Trophoblast cell (in vitro differentiated cells and primary cell): Measurements from ENCODE around the gene EFCAB7.

ENCODE experiments used
- DNase-seq, 2 donors: peaks; one replicate each; pipeline ENCODE4 v3.0.0-alpha.2; 2016
- H2AFZ ChIP-seq: 2 replicates; pipeline ENCODE4 v1.6.1; 2013; ENCODE audit warnings: low read length, moderate library complexity, mild to moderate bottlenecking; ENCODE audit not compliant: insufficient read depth, poor library complexity
- H2AK5ac ChIP-seq: 2 replicates; pipeline ENCODE4 v1.6.1; 2013; ENCODE audit warnings: mild to moderate bottlenecking, low read length
- H2BK120ac ChIP-seq: 2 replicates; pipeline ENCODE4 v1.6.1; 2013; ENCODE audit warnings: low read length, mild to moderate bottlenecking, moderate library complexity; ENCODE audit not compliant: insufficient read depth, poor library complexity
- H2BK12ac ChIP-seq: 2 replicates; pipeline ENCODE4 v1.6.1; 2013; ENCODE audit warnings: mild to moderate bottlenecking, low read length, moderate library complexity
- H2BK5ac ChIP-seq: 2 replicates; pipeline ENCODE4 v1.6.1; 2013; ENCODE audit warnings: low read length, low read depth, moderate library complexity, mild to moderate bottlenecking; ENCODE audit not compliant: poor library complexity
- H3K14ac ChIP-seq: 2 replicates; pipeline ENCODE4 v1.6.1; 2013; ENCODE audit warnings: mild to moderate bottlenecking, low read length
- H3K18ac ChIP-seq: 2 replicates; pipeline ENCODE4 v1.6.1; 2013; ENCODE audit warnings: mild to moderate bottlenecking, low read length
- H3K23ac ChIP-seq: 2 replicates; pipeline ENCODE4 v1.6.1; 2013; ENCODE audit warnings: low read length
- H3K27ac ChIP-seq: 2 replicates; pipeline ENCODE4 v1.5.1; 2013; ENCODE audit warnings: low read depth, mild to moderate bottlenecking, inconsistent platforms, low read length, moderate library complexity
- H3K27me3 ChIP-seq: 2 replicates; pipeline ENCODE4 v1.6.1; 2013; ENCODE audit warnings: inconsistent platforms, mild to moderate bottlenecking, low read length, moderate library complexity; ENCODE audit not compliant: insufficient read depth
- H3K36me3 ChIP-seq, 2 experiments: 1 replicate in 1 of 2; 2 replicates in 1 of 2; pipeline ENCODE4 v1.6.1; 2013; ENCODE audit warnings: low read length in 2 of 2, mild to moderate bottlenecking in 2 of 2, moderate library complexity in 1 of 2; ENCODE audit not compliant: insufficient read depth in 2 of 2, control insufficient read depth in 1 of 2
- H3K4ac ChIP-seq: 2 replicates; pipeline ENCODE4 v1.6.1; 2013; ENCODE audit warnings: low read depth, mild to moderate bottlenecking, low read length, moderate library complexity
- H3K4me1 ChIP-seq, 2 experiments: 1 replicate in 1 of 2; 2 replicates in 1 of 2; pipeline ENCODE4 v1.6.1; 2013; ENCODE audit warnings: low read length in 2 of 2, mild to moderate bottlenecking in 2 of 2, moderate library complexity in 1 of 2; ENCODE audit not compliant: insufficient read depth in 2 of 2, control insufficient read depth in 1 of 2
- H3K4me2 ChIP-seq: 2 replicates; pipeline ENCODE4 v1.6.1; 2013; ENCODE audit warnings: inconsistent platforms, mild to moderate bottlenecking, low read length, moderate library complexity
- H3K4me3 ChIP-seq: 2 replicates; pipeline ENCODE4 v1.5.1; 2013; ENCODE audit warnings: mild to moderate bottlenecking, low read depth, low read length, inconsistent platforms
- H3K79me1 ChIP-seq: one replicate; pipeline ENCODE4 v1.6.1; 2013; ENCODE audit warnings: low read length
- H3K79me2 ChIP-seq: 2 replicates; pipeline ENCODE4 v1.6.1; 2013; ENCODE audit warnings: low read length, mild to moderate bottlenecking; ENCODE audit not compliant: control insufficient read depth, insufficient read depth, poor library complexity
- H3K9ac ChIP-seq: 2 replicates; pipeline ENCODE4 v1.6.1; 2013; ENCODE audit warnings: mild to moderate bottlenecking, low read length
- H3K9me3 ChIP-seq: 2 replicates; pipeline ENCODE4 v1.6.1; 2013; ENCODE audit warnings: low read depth, mild to moderate bottlenecking, control low read depth, inconsistent platforms, low read length; ENCODE audit not compliant: insufficient read depth
- H4K12ac ChIP-seq: 2 replicates; pipeline ENCODE4 v1.6.1; 2013; ENCODE audit warnings: low read depth, mild to moderate bottlenecking, low read length, moderate library complexity
- H4K8ac ChIP-seq: 2 replicates; pipeline ENCODE4 v1.6.1; 2013; ENCODE audit warnings: low read depth, mild to moderate bottlenecking, low read length, moderate library complexity
- H4K91ac ChIP-seq: one replicate; pipeline ENCODE4 v1.6.1; 2013; ENCODE audit warnings: low read depth, mild to moderate bottlenecking, low read length, moderate library complexity
- WGBS: extraction: QIAGEN DNeasy Blood & Tissue Kit; methylation state at CpG from one replicate; pipeline ENCODE4 v1.1.7; 2013; ENCODE audit warnings: missing lambda C conversion rate; ENCODE audit not compliant: insufficient read length, insufficient coverage; ENCODE audit errors: extremely low coverage; 5-methylcytosine and 5-hydroxymethylcytosine counted together

The EFCAB7 gene

GRCh38 chr1:63506782-63507181 is 16.5 kb upstream of the EFCAB7 start:
- Histone ChIP-seq H4K91ac (no peak overlapping the region), H2BK12ac (no peak overlapping the region), H3K18ac (no peak overlapping the region), H3K9ac (no peak overlapping the region), H2BK120ac (no peak overlapping the region), H3K79me2 (no peaks in the 10 kb centered on the region), H3K79me1 (no peaks in the 10 kb centered on the region), H2BK5ac (no peak overlapping the region), H3K36me3 (peaks cover 0 to 1% of the 10 kb centered on the region in 2 experiments), H4K8ac (no peak overlapping the region), H3K23ac (no peak overlapping the region), H4K12ac (no peak overlapping the region), H2AK5ac (no peak overlapping the region), H3K4ac (no peak overlapping the region), H3K4me3 (no peak overlapping the region), H2AFZ (no peak overlapping the region), H3K9me3 (no peaks in the 10 kb centered on the region), H3K27ac (no peak overlapping the region), H3K4me1 (no peaks in the 10 kb centered on the region), H3K27me3 (no peaks in the 10 kb centered on the region), H3K4me2 (no peak overlapping the region), H3K14ac (no peak overlapping the region)
- no peak for DNase-seq

- H2BK120ac ChIP-seq = no peak overlapping the region
- H2BK12ac ChIP-seq = no peak overlapping the region
- no peak overlapping the region for H3K23ac ChIP-seq
- H3K4ac ChIP-seq = no peak overlapping the region
- H4K12ac ChIP-seq = no peak overlapping the region
- no peak overlapping the region for H2AK5ac ChIP-seq
- no CpG with 5 or more reads among the region's 10 CpGs for WGBS
- H3K9me3 ChIP-seq = no peaks in the 10 kb centered on the region
- H2AFZ ChIP-seq = no peak overlapping the region
- H3K79me2 ChIP-seq = no peaks in the 10 kb centered on the region
- no peaks in the 10 kb centered on the region for H3K79me1 ChIP-seq
- no peak overlapping the region for H2BK5ac ChIP-seq
- H3K4me1 ChIP-seq = no peaks in the 10 kb centered on the region
- H3K14ac ChIP-seq = no peak overlapping the region
- no peak overlapping the region for H3K4me2 ChIP-seq
- no peak overlapping the region for H4K8ac ChIP-seq
- H4K91ac ChIP-seq = no peak overlapping the region
- H3K4me3 ChIP-seq = no peak overlapping the region
- no peak overlapping the region for H3K9ac ChIP-seq
- no peak overlapping the region for H3K27ac ChIP-seq
- no peaks in the 10 kb centered on the region for H3K27me3 ChIP-seq
- no peak for DNase-seq
- H3K36me3 ChIP-seq = peaks cover 0 to 1% of the 10 kb centered on the region in 2 experiments
- H3K18ac ChIP-seq = no peak overlapping the region
Measured at GRCh38 chr1:63509718-63510117, 13.6 kb upstream of the EFCAB7 start.

GRCh38 chr1:63512584-63512983 is 10.7 kb upstream of the EFCAB7 start:
- Histone ChIP-seq H3K23ac (no peak overlapping the region), H4K91ac (no peak overlapping the region), H4K12ac (no peak overlapping the region), H4K8ac (no peak overlapping the region), H2AK5ac (no peak overlapping the region), H2BK5ac (no peak overlapping the region), H3K4me3 (no peak overlapping the region), H3K4me2 (no peak overlapping the region), H3K9me3 (peaks cover 2% of the 10 kb centered on the region), H2BK120ac (no peak overlapping the region), H3K4ac (no peak overlapping the region), H2BK12ac (no peak overlapping the region), H3K27me3 (no peaks in the 10 kb centered on the region), H3K36me3 (peaks cover 0 to 1% of the 10 kb centered on the region in 2 experiments), H2AFZ (no peak overlapping the region), H3K9ac (no peak overlapping the region), H3K14ac (no peak overlapping the region), H3K27ac (no peak overlapping the region), H3K4me1 (no peaks in the 10 kb centered on the region), H3K79me2 (no peaks in the 10 kb centered on the region), H3K18ac (no peak overlapping the region), H3K79me1 (no peaks in the 10 kb centered on the region)
- peak in 1 of 2 donors; percentile 1 for DNase-seq

- Histone ChIP-seq H3K79me1 (no peaks in the 10 kb centered on the region), H3K14ac (no peak overlapping the region), H2BK12ac (no peak overlapping the region), H3K4me3 (no peak overlapping the region), H3K4ac (no peak overlapping the region), H4K91ac (no peak overlapping the region), H4K8ac (no peak overlapping the region), H3K27me3 (no peaks in the 10 kb centered on the region), H3K23ac (no peak overlapping the region), H4K12ac (no peak overlapping the region), H3K27ac (no peak overlapping the region), H3K18ac (no peak overlapping the region), H2BK120ac (no peak overlapping the region), H3K4me1 (no peaks in the 10 kb centered on the region), H3K4me2 (no peak overlapping the region), H3K79me2 (no peaks in the 10 kb centered on the region), H3K9me3 (peaks cover 2% of the 10 kb centered on the region), H2BK5ac (no peak overlapping the region), H2AK5ac (no peak overlapping the region), H3K9ac (no peak overlapping the region), H2AFZ (no peak overlapping the region), H3K36me3 (no peaks in the 10 kb centered on the region)
- no peak for DNase-seq
- WGBS = no CpG with 5 or more reads among the region's 2 CpGs
Measured at GRCh38 chr1:63516629-63517028, 6.7 kb upstream of the EFCAB7 start.
